CD4-positive, alpha-beta T cell treated with Interleukin-17A for 4 hours (primary cell): Measurements from ENCODE around the gene KAT6B.
"Not testable (repeated sequence)": the region's sequence is repeated elsewhere in the genome, so short reads cannot be mapped to it uniquely, and the experiment has no call there.

ENCODE experiments used
- DNase-seq: peaks from one replicate; pipeline ENCODE4 v3.0.0-alpha.2; 2020; ENCODE audit warnings: mixed read lengths

Gene KAT6B

DNA sequence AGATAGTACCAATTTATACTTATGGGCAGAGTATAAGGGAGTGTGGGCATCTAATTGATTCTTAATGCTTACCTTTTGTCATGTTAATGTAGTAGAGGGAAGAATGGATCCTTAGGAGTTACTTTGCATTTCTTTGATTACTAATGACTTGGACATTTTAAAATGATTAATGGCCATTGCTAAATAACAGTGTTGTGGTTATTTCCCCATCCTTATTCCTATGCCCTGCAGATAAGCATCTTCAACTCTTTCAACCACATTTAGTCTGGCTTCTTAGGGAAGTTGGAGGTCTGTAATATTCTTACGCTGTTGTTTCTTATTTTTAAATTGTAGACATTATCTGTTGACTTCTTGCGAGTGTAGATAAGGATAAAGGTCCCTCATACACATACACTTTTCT lies 37.2 kb downstream of the KAT6B start:
- DNase-seq, result no peak

DNA sequence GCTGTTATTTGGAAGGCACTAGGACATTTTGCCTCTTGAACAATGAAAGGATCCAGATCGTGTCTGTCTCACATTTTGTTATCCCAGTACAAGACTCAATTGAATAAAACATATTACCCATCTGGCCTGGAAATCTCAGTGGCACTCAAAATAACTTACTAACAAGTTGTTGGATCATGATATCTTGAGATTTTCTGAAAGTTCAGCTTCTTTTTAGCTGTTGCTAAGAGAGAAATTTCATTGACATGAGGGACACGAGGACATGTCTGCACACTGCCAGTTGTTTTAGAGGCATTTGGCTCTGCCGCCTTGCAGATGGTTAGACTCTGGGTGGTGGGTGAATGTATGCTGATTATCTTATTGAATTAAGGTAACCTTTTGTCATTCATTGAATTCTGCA lies 41.0 kb downstream of the KAT6B start:
- DNase-seq, result no peak

DNA sequence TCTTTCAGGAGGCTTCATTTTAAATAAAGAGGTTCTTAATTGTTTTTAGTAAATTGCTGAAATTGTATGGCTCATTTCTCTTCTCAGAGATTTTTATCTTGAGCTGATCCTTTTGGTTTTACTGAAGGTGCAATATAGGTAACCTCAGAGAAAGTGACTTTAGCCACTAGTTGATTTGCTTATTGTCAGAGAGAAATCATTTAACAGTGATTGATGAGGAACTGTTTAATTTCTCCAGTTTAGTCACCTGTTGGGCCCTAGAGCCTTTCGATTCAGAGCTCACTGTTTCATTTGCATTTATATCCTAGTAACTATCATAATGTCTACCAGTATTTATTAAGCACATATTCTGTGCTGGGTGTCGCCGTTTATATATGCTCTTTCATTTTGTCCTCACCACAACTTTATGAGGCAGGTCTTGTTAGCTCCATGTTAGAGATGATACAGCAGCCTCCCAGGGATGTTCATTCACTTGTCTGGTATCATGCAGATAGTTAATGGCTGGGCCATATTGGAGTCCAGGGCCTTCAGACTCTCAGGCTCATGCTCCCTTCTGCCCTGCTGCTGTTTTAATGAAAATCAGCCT lies 42.1 kb downstream of the KAT6B start:
- no peak for DNase-seq

DNA sequence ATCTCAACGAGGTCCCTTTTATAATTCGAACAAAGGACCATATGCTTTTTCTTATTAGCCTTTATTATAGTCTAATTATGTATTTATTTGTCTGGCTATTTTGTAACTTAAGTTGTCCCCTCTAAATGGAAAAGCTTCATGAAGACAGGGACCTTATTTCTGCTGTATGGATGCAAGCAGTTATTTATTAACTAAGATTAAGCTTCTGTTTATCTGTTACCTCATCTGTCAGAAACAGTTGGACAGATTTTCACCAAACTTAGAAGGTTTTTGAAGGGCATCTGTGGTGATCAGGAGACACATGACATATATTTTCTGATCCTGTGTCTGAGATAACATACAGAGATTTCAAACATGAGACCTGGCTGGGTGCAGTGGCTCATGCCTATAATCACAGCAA lies 43.2 kb downstream of the KAT6B start:
- DNase-seq, result no peak

DNA sequence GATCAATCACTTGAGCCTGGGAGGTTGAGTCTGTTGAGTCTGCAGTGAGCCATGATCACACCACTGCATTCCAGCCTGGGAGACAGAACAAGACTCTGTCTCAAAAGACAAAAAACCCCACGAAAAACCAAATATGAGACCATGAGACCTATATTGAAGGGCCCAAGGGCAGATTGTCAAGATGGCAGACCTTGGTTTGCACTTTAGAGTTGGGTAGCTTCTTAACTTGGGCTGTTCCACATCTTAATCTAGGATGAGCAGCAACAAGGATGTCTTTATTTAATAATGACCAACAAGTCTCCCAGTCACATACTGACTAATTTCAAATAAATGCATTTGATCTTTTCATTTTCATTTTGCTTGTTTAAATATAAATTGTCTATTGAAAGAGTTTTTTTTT lies 43.8 kb downstream of the KAT6B start:
- no peak for DNase-seq

DNA sequence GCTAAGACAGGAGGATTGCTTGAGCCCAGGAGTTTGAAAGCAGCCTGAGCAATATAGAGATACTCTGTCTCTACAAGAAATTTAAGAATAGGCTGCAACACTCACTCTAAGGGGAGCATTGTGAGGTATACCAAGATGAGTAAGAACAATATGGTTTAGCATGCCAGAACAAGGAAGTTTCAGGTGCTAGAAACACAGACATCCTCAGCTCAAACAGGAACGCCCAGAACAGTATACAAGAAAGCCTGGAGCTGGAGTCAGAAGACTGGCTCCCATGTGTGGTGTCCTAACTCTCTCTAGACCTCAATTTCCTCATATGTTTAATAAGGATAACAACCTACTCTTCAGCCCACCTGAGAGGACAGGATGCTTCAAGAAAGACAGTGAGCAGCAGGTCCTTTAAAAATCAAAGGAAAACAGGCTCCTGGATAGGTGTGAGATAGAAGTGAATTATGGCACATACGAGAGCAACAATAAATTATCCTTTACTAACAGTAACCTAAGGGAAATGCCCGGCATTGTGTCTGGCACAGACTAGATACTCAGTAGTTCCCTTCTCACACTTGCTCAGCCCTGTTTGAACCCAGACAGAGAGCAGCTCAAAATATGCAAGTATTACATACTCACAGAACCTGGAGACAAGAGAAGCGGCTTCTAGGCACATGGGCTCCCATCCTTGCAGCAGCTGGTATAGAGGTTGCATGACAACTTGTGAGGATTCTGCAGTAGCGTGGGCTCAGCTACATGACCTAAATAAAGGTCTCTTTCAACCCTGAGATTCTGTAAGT lies 45.4 kb downstream of the KAT6B start:
- no peak for DNase-seq

DNA sequence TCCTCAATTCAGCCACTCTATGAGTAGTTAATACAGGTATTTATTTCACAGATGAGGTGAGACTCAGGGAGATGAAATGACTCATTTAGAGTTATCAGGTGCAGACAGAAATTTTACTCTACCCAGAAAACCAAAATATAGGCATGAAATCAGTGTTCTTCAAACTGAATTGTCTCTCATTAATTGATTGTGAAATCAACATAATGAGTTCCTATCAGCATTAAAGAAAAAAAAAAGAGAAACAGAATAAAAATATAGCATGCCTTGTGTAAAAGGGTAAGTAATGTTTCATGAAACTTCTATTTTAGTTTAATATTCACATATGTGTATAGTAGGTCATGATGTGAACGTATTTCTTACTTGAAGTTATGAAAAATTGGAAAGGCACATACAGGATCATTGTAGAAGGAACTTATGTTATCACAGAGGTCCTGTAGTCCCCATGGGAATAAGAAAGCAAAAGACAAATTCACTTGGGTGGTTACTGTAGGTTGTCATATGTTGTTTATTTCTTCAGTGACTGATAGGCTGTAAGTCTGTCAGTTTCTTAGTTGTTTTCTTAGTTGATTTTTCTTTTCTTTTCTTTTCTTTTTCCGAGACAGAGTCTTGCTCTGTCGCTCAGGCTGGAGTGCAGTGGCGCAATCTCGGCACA lies 47.5 kb downstream of the KAT6B start:
- DNase-seq, result no peak

DNA sequence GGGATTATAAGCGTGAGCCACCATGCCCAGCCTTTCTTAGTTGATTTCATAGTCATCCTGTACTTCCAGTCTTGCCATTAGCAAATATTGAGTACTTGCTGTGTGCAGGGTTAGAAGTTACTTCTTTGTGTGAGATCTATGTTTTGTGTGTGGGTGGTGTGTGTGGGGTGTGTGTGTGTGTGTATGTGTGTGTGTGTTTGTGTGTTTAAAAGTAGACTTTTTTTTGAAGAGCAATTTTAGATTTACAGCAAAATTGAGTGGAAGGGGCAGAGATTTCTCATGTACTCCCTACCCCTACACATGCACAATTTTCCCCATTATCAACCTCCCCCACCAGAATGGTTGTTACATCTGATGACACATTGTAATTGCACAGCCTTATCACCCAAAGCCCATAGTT lies 48.2 kb downstream of the KAT6B start:
- no peak for DNase-seq

DNA sequence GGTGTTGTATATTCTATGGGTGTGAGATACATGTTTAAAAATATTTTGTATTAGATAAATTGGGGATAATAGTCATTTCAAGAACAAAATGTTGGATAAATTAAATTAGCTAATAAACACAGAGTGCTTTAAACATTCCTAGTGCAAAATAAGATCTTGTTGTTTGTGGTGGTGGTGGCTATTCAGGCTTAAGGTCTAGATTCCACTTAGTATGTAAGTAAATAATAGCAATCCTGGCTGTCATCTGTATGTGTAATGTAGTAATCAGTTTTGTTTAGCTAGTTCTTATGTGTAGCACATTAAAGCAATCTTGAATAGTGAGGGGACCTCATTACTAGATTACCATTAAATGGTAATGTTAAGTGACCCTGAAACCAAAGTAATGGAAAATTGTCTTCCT lies 48.7 kb downstream of the KAT6B start:
- no peak for DNase-seq

DNA sequence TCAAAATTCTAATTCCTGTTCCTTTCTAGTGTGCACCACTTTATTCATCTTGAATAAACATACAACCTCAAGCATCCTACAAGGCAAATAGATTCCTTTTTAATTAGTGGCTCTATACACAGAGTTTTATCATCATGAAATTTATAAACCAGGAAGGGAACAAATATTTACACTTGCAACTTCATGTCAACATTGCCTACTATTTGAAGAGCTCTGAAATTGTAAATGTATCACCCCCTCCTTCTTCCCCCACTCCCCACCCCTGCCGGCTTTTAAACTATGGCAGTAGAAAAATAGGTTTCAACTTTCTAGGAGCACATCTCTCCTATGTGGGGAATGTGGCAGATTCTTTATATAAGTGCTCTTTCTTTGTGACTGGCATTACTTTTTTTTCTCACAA lies 49.6 kb downstream of the KAT6B start:
- DNase-seq, result no peak

DNA sequence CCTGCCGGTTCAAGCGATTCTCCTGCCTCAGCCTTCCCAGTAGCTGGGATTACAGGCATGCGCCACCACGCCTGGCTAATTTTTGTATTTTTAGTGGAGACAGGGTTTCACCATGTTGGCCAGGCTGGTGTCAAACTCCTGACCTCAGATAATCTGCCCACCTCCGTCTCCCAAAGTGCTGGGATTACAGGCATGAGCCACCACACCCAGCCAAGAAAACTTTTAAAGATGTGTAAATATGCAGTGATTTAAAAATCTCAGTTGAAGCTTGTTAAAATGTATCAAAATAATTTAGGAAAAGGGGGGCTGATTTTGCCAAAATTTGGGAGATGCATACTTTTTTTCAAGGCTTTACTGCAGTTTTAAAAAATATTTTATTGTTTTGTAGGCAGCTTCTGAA lies 50.7 kb downstream of the KAT6B start:
- not testable (repeated sequence) for DNase-seq

DNA sequence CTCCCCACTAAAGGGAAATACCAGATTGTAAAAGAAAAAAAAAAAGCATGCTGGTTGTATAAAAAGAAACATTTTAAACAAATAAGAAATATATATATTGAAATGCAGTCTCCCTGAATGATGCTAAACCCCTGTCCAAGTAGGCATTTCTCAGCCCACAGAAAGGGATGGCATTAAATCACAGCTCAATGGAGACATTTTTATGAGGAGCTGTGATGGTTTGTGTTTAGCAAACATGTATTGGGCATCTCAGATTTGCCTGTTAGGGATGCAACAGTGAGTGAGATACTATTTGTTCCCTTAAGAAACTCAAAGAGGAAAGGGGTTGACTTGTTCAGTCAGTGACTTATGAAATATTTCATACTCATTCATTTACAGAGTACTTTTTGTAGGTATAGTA lies 51.5 kb downstream of the KAT6B start:
- DNase-seq, result no peak

DNA sequence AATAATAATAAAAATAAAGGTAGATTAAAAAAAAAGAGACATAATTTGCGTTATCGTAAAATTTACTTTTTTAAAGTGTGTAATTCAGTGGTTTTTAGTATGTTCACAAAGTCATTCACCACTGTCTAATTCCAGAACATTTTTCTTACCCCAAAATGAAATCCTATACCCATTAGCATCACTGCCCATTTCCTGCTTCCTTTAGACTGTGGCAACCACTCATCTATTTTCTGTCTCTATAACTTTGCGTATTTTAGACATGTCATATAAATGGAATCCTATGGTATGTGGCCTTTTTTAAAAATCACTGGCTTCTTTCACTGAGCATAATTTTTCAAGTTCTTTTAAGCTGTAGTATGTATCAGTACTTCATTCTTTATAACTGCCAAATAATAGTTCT lies 53.6 kb downstream of the KAT6B start:
- DNase-seq, result no peak

DNA sequence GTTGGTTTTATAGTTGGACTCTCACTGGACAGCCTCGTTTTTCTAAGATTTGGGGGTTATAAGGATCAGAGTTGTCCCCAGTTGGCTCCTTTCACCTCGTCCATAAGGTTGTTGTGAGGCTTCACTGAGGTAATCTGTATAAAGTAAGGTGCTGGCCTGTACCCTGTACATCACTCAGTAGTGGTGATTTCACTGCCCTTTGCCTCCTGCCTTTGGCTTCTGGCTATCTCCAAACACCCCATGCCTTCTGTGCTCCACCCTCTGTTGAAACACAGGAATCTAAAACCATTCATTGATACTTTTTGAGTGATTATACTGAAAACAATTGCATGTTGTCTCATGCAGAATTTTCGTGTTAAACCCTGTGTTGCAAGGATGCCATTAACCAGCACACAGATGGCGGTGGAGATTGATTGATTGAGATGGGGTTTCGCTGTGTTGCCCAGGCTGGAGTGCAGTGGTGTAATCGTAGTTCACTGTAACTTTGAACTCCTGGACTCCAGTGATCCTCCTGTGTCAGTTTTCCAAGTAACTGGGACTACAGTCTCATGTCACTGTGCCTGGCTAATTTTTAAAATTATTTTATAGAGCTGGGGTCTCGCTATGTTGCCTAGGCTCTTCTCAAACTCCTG lies 55.0 kb downstream of the KAT6B start:
- DNase-seq, result no peak

DNA sequence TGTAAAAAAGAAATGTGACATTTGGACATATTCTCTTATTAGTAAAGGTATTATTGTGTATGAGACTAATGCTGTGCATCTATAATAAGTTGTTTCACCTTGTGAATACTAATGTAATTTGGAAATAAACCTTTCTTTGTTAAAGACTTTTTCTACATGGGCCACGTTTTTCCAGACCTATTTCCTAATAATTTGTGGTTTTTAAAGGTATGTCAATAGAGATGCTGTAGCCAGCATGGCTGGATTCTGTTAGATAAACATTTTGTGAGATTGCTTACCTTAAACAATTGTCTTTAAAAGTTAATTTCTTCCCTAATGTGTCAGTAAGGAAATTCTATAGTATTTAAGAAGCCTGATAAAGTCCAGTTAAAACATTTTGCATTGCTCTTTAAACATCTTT lies 56.0 kb downstream of the KAT6B start:
- DNase-seq, result no peak

DNA sequence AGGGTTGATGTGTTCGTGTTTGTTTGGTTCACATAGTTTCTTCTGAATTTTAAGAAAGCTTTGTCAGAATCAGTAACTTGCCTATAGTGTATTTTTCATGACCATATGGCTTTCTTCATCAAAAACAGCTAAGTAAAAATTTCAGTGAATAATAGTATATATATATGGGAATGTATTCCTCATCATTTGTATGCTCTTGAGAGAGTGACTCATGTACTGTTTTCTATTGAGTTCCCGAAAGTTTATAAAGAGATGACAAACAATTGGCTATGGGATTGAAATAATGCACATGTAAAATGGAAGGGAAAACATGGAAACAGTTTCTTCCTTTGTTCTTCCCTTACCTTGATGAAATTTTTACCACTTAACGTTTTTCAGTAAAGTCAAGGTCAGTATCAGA lies 56.4 kb downstream of the KAT6B start:
- no peak for DNase-seq

DNA sequence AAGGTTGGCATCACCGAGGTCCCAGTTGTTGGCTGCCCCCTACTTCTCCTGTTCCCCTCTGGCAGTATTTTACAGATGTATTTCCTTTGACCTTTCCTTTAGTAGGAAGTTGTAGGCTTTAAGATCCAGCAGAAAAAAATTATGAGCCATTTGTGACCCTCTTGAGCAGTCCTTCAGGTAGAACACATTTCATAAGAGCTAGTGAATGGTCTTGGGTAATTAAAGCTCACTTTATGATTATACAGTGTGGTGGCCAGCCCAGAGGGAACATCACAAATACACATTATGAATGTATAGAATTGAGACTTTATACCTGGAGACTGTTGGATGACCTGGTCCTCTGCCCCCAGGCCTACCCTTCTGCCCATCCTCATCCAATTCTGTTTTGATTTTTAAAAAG lies 57.0 kb downstream of the KAT6B start:
- no peak for DNase-seq

DNA sequence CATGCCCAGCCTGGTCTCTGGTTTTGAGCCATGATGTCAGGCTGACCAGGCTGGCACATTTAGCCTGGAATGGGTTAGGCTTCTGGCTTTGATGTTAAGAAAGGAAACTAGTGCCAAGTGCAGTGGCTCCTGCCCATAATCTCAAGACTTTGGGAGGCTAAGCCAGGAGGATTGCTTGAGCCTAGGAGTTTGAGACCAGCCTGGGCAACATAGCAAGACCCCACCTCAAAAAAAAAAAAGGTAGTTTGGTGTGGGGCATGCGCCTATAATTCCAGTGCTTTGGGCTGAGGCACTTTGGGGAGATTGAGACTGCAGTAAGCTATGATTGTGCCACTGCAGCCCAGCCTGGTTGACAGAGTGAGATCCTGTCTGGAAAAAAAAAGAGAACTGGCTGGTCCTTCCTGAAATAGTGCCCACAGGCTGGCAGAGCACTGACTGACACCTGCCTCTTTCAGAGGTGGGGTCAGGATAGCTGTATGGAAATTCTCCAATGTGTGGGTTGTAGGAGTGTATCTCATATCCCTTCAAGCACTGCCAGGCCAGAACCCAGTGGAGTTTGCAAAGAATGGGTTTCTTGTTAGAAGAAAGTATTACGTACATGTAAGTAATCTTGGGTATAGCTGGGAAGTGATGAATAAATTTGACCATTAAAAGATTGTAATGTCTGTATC lies 61.3 kb downstream of the KAT6B start:
- no peak for DNase-seq

DNA sequence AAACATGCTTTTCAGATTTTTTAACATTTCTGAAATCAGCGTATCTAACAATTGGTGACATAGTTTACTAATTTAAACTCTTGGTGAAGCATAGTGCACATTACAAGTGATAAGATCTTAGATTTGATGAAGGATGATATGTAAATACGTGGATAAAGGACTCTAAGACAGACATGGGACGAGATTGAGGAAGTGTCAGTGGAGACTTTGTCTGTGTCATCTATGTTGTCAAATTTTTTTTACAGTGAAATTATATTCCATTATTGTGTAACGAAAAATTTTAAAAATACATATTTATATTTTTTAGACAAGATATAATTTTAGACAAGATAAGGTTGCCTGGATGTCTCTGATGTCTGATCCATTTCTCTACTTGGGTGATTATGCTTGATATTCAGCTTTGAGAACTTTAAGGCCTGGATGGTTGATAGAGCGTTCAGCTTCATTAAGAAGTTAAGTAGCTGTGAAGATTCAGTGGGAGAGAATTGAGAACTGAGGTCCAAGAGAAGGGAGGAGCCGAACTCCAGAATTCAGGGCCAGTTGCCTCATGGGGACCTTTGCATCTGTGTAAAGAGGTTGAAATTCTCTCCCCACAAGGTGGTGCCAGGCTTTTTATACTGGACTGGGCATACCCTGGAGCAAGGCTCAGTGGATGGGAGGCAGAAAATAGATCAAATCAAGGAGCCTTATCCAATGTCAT lies 62.7 kb downstream of the KAT6B start:
- DNase-seq, result no peak

DNA sequence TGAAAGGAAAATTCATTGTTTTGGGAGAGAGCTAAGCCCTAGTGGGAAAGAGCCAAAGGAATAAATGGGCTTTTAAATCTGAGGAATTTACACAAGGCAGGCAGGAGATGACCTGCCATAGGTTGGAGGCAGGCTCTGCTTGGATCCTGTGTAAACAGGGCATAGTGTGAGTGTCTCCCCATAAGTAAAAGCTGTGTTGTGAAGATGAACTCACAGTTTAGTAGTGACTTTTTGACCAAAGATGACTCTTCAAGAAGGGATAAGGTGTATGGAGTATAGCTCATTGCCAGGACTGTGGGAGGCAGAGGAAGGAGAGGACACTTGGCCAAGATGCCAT lies 63.2 kb downstream of the KAT6B start:
- DNase-seq, result no peak

DNA sequence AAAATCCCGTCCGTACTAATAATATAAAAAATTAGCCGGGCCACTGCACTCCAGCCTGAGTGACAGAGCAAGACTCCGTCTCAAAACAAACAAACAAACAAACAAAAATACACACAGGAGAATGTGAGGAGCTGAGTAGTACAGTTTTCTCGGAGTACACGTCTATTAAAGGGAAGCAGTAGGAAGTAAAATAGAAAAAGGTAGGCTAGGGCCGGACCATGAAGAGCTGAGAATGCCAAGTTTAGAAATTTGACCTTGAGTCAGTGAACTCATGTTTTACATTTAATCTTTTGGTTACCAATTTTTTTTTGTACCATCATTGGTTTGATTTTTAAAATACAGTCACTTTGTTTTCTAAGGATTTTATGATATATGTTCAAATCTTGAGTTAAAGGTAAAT lies 64.1 kb downstream of the KAT6B start:
- no peak for DNase-seq

DNA sequence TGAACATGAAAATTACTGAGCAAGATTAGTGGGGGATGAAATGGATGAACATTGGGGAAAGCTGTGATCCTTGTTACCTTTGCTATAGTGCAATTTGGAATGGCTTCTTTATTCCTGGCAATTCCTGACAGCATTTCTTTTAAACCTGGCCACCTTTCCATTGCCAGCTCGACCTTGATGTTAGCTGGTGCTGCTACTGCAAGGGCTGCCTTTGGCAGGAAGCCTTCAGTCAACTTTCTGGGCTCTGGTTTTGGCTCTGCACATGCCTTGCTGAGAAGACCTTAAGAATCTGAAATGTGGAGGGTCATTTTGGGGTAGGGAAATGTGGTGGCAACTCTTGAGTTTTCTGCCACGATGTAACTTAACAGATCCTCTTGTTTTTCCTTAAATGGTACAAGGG lies 64.7 kb downstream of the KAT6B start:
- no peak for DNase-seq

DNA sequence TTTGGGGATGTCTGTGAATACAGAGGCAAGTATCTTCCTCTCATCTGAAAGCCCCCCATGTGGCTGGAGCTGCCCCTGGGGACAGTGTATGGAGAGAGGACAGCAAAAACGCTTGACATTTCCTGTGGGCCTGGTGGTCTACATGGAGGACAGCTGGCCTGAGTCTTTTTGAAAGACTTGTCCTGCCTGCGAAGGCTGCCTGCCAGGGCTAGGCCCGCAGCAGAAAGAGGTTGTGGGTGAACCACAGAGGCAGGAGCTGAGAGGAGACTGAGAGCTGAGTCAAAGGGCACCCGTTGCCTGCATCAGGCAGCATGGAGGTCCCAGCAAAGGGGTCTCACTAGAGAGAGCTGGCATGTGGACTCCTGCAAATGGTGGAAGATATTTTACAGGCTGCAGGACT lies 66.4 kb downstream of the KAT6B start:
- DNase-seq, result no peak
